Amniotic stem cell (primary cell): ENCODE results near the gene GBF1.
"Not testable (repeated sequence)": the region's sequence is repeated elsewhere in the genome, so short reads cannot be mapped to it uniquely, and the experiment has no call there.

Experiments
- DNase-seq: peaks from one replicate; lab custom pipeline; 2025; lab: John Stamatoyannopoulos, UW

Gene GBF1

GRCh38 chr10:102234888-102235597, 10.3 kb upstream of the GBF1 start:
- DNase-seq: no peak

GRCh38 chr10:102235598-102235920, 9.8 kb upstream of the GBF1 start:
- DNase-seq: no peak

GRCh38 chr10:102236006-102236405, 9.3 kb upstream of the GBF1 start:
- DNase-seq: no peak

- no peak for DNase-seq
Observed at GRCh38 chr10:102237711-102238252, 7.5 kb upstream of the GBF1 start.

GRCh38 chr10:102240467-102241031, 4.8 kb upstream of the GBF1 start:
- no peak for DNase-seq

- no peak for DNase-seq
Observed at GRCh38 chr10:102241032-102241443, 4.3 kb upstream of the GBF1 start.

GRCh38 chr10:102241444-102242117, 3.8 kb upstream of the GBF1 start, which contains the start of gene PITX3:
PITX3 (minus strand) TSS chr10:102241512; CDS start chr10:102232080, 9,432 bp downstream.
- peak; percentile 51 for DNase-seq

- DNase-seq: no peak
Observed at GRCh38 chr10:102242118-102242485, 3.2 kb upstream of the GBF1 start.

GRCh38 chr10:102243309-102243708, 2.0 kb upstream of the GBF1 start:
- no peak for DNase-seq

- no peak for DNase-seq
Observed at GRCh38 chr10:102245932-102246251, 560 bp downstream of the GBF1 start.

- DNase-seq: no peak
Observed at GRCh38 chr10:102246261-102246660, 929 bp downstream of the GBF1 start.

- DNase-seq: no peak
Observed at GRCh38 chr10:102247734-102248133, 2.4 kb downstream of the GBF1 start.

- not testable (repeated sequence) for DNase-seq
Observed at GRCh38 chr10:102252508-102252907, 7.2 kb downstream of the GBF1 start.

- DNase-seq: no peak
Observed at GRCh38 chr10:102254426-102254825, 9.1 kb downstream of the GBF1 start.

GRCh38 chr10:102255404-102255803, 10.1 kb downstream of the GBF1 start:
- no peak for DNase-seq

GRCh38 chr10:102261196-102261595, 15.9 kb downstream of the GBF1 start:
- no peak for DNase-seq

GRCh38 chr10:102261842-102262241, 16.5 kb downstream of the GBF1 start:
- no peak for DNase-seq

- no peak for DNase-seq
Observed at GRCh38 chr10:102262744-102263370, 17.5 kb downstream of the GBF1 start.

- no peak for DNase-seq
Observed at GRCh38 chr10:102264371-102264770, 19.0 kb downstream of the GBF1 start.

- DNase-seq: no peak
Observed at GRCh38 chr10:102266670-102267069, 21.3 kb downstream of the GBF1 start.

GRCh38 chr10:102267748-102268147, 22.4 kb downstream of the GBF1 start:
- DNase-seq: peak; percentile 38

GRCh38 chr10:102268375-102268888, 23.1 kb downstream of the GBF1 start:
- DNase-seq: no peak

GRCh38 chr10:102269017-102269416, 23.7 kb downstream of the GBF1 start:
- DNase-seq: no peak
